GM12878 (cell line): ENCODE results near the gene LRRC4.

Source experiments
- ATF3 ChIP-seq: IDR thresholded peaks from 2 replicates; pipeline ENCODE4 v1.6.1; 2011; ENCODE audit warnings: low read depth, mild to moderate bottlenecking, low read length, moderate library complexity, borderline replicate concordance; ENCODE audit errors: extremely low read depth
- CHD4 ChIP-seq: fragments of 200-600 bp; sonication (generic); IDR thresholded peaks from 2 replicates; pipeline ENCODE4 v1.6.1; 2016; ENCODE audit warnings: mild to moderate bottlenecking
- EGR1 ChIP-seq, 2 experiments: IDR thresholded peaks; 1 replicate in 1 of 2; 2 replicates in 1 of 2; pipeline ENCODE4 v1.6.1; 2011 to 2012; ENCODE audit warnings: low read depth in 2 of 2, low read length in 2 of 2, borderline replicate concordance in 1 of 2, mild to moderate bottlenecking in 1 of 2, moderate library complexity in 1 of 2
- EZH2 ChIP-seq: IDR thresholded peaks from 2 replicates; pipeline ENCODE4 v1.6.1; 2012; ENCODE audit warnings: low read depth, mild to moderate bottlenecking, control low read depth, inconsistent platforms, low read length, borderline replicate concordance; ENCODE audit not compliant: control insufficient read depth
- FOXM1 ChIP-seq: IDR thresholded peaks from 2 replicates; pipeline ENCODE4 v1.6.1; 2012; ENCODE audit warnings: low read depth, mild to moderate bottlenecking, inconsistent platforms, low read length, moderate library complexity
- IKZF1 ChIP-seq: fragments of 450-650 bp; conservative IDR thresholded peaks from 2 replicates; pipeline ENCODE4 v1.6.1; 2017; ENCODE audit warnings: antibody characterized with exemption, mild to moderate bottlenecking
- JUND ChIP-seq: IDR thresholded peaks from 2 replicates; pipeline ENCODE4 v1.6.1; 2012; ENCODE audit warnings: low read depth, mild to moderate bottlenecking, low read length, improper control_type of control experiment, moderate library complexity
- NFYA ChIP-seq: IDR thresholded peaks from 2 replicates; pipeline ENCODE4 v1.6.1; 2011; ENCODE audit warnings: low read depth, mild to moderate bottlenecking, low read length, improper control_type of control experiment, borderline replicate concordance
- NR2C2 ChIP-seq: IDR thresholded peaks from 2 replicates; pipeline ENCODE4 v1.6.1; 2011; ENCODE audit warnings: borderline replicate concordance, low read depth; ENCODE audit not compliant: control insufficient read depth, insufficient read length
- PAX5 ChIP-seq: IDR thresholded peaks from 2 replicates; pipeline ENCODE4 v1.6.1; 2011; ENCODE audit warnings: low read depth, low read length, borderline replicate concordance
- POLR2A ChIP-seq: IDR thresholded peaks from 2 replicates; pipeline ENCODE4 v1.6.1; 2011; ENCODE audit warnings: low read depth, mild to moderate bottlenecking, low read length
- SMC3 ChIP-seq: IDR thresholded peaks from 2 replicates; pipeline ENCODE4 v1.6.1; 2011; ENCODE audit warnings: low read length, improper control_type of control experiment, borderline replicate concordance
- ZNF592 ChIP-seq: fragments of 450-650 bp; IDR thresholded peaks from 2 replicates; pipeline ENCODE4 v1.6.1; 2017; ENCODE audit warnings: mild to moderate bottlenecking, moderate library complexity
- TF ChIP-seq, protein P1 (sequence below), 3 experiments: IDR thresholded peaks in 2 of 3; conservative IDR thresholded peaks in 1 of 3; 2 replicates each; pipeline ENCODE4 v1.5.1; 2011; ENCODE audit warnings: low read depth in 3 of 3, low read length in 3 of 3, mild to moderate bottlenecking in 3 of 3, control low read depth in 2 of 3, moderate library complexity in 2 of 3, inconsistent platforms in 1 of 3, mixed read lengths in 1 of 3; ENCODE audit not compliant: control insufficient read depth in 2 of 3, insufficient read depth in 1 of 3; ENCODE audit errors: extremely low read depth in 1 of 3

DNA sequence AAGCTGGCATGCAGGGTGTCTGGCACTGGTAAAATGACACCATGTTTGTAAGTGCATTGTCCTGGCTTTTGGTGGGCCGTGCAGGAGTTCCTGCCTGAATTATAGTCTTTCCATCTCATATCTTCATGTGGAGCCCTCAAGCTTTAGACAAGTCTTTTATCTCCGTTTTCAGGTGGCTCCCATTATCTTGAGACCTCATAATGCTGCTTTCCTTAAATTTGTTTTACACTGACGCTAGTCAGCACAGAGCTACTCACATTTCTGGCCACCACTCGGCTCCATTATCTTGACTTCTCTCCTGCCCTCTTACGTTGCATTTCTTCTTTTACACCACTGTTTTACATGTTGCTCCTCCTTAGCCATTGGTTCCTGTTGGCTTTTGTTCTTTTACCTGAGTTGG lies 37.2 kb downstream of the LRRC4 start:
- TF ChIP-seq FOXM1 (no peak), ATF3 (no peak), POLR2A (no peak), ZNF592 (no peak), PAX5 (no peak), CHD4 (no peak), NFYA (no peak), NR2C2 (no peak), IKZF1 (no peak), JUND (no peak), EGR1 (IDR thresholded peaks at IDR 0.05; ENCODE audit: borderline replicate concordance in 1 of 2, low read depth in 2 of 2, low read length in 2 of 2) (no peak), EZH2 (no peak), SMC3 (no peak)
- TF ChIP-seq, protein P1, sequence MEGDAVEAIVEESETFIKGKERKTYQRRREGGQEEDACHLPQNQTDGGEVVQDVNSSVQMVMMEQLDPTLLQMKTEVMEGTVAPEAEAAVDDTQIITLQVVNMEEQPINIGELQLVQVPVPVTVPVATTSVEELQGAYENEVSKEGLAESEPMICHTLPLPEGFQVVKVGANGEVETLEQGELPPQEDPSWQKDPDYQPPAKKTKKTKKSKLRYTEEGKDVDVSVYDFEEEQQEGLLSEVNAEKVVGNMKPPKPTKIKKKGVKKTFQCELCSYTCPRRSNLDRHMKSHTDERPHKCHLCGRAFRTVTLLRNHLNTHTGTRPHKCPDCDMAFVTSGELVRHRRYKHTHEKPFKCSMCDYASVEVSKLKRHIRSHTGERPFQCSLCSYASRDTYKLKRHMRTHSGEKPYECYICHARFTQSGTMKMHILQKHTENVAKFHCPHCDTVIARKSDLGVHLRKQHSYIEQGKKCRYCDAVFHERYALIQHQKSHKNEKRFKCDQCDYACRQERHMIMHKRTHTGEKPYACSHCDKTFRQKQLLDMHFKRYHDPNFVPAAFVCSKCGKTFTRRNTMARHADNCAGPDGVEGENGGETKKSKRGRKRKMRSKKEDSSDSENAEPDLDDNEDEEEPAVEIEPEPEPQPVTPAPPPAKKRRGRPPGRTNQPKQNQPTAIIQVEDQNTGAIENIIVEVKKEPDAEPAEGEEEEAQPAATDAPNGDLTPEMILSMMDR (IDR thresholded peaks at IDR 0.05 in 2 of 3, conservative IDR thresholded peaks at IDR 0.05 in 1 of 3; ENCODE audit: control insufficient read depth in 2 of 3, extremely low read depth in 1 of 3, insufficient read depth in 1 of 3, low read depth in 3 of 3, low read length in 3 of 3) = no peak
